Adipose tissue (tissue), 3 donors: Measurements from ENCODE around the gene CCS. TPM values are rescaled to one million over a fixed set of nuclear protein-coding genes. Genes with fewer than 3 reads are reported as not detected.
A peak's percentile ranks its signal among the peaks of the same experiment; 100 is the strongest.
"Not testable (repeated sequence)": the region's sequence is repeated elsewhere in the genome, so short reads cannot be mapped to it uniquely, and the experiment has no call there.

ENCODE experiments used
- H3K27ac ChIP-seq: one replicate; pipeline ENCODE4 v1.5.1; 2013; ENCODE audit warnings: low read depth, low read length
- WGBS, 3 donors: extraction: QIAGEN DNeasy Blood & Tissue Kit; methylation state at CpG; one replicate each; pipeline ENCODE4 v1.1.7; 2013; 5-methylcytosine and 5-hydroxymethylcytosine counted together
- polyA plus RNA-seq, 3 donors: library from polyadenylated mRNA; stranded (reverse); fragments of 200-250 nt; gene quantifications; one replicate each; pipeline ENCODE4 v1.2.3, GENCODE V29; 2013
- donor health status: healthy with polysubstance abuse.
- donor health status: Bipolar disorder and iron deficiency.
- donor health status: healthy.

Gene CCS
- 10 to 100 TPM; 33.7 to 45.1 (median 41.2) TPM for polyA plus RNA-seq

- peak within 1 kb of the TSS; percentile 47 for H3K27ac ChIP-seq
- 12 to 17% (median 14%) methylated on average over 65 to 68 of the region's 68 CpGs for WGBS, 3 donors
These were observed at the start of gene CCS, which contains the start of gene CCDC87 for GRCh38 chr11:66592457-66593302. Gene CCS, plus strand, starts transcription at chr11:66593185. Its CDS starts 77 bp downstream, at chr11:66593262. Gene CCDC87, minus strand, starts transcription at chr11:66593063. Its CDS starts 48 bp downstream, at chr11:66593015.

GRCh38 chr11:66543263-66544107, 49.5 kb upstream of the CCS start:
- 25 to 60% (median 27%) methylated on average over 26 of the region's 26 CpGs for WGBS, 3 donors
- H3K27ac ChIP-seq, result no peak overlapping the region

GRCh38 chr11:66544952-66545351, 48.0 kb upstream of the CCS start:
- 65 to 74% (median 70%) methylated on average over 14 of the region's 14 CpGs for WGBS, 3 donors
- not testable (repeated sequence) for H3K27ac ChIP-seq

GRCh38 chr11:66545701-66546367, 47.2 kb upstream of the CCS start, which contains the start of gene ZDHHC24:
Gene ZDHHC24, minus strand, starts transcription at chr11:66546048. Its CDS starts 45 bp downstream, at chr11:66546003.
- WGBS, 3 donors, result 0% methylated on average over 62 to 71 of the region's 71 CpGs
- no peak within 1 kb of the TSS for H3K27ac ChIP-seq

- H3K27ac ChIP-seq, result no peak within 1 kb of the TSS
- WGBS, 3 donors, result 3 to 7% (median 5%) methylated on average over 36 to 37 of the region's 37 CpGs
These were observed 46.5 kb upstream of the CCS start, which contains the start of gene ACTN3 for GRCh38 chr11:66546368-66546965. Gene ACTN3, plus strand, starts transcription at chr11:66546903. Its CDS starts 35 bp downstream, at chr11:66546938.

- WGBS, 3 donors, result 36 to 43% (median 38%) methylated on average over 18 of the region's 18 CpGs
- no peak overlapping the region for H3K27ac ChIP-seq
These were observed 45.9 kb upstream of the CCS start for GRCh38 chr11:66546966-66547661.

- WGBS, 3 donors, result 32 to 57% (median 49%) methylated on average over 5 of the region's 5 CpGs
These were observed 45.3 kb upstream of the CCS start for GRCh38 chr11:66547662-66548009.

GRCh38 chr11:66548041-66548440, 44.9 kb upstream of the CCS start:
- no peak overlapping the region for H3K27ac ChIP-seq
- 40 to 59% (median 51%) methylated on average over 11 of the region's 11 CpGs for WGBS, 3 donors

More at GRCh38 chr11:66547662-66548009, 45.3 kb upstream of the CCS start:
- no peak overlapping the region for H3K27ac ChIP-seq

- WGBS, 3 donors, result 53 to 64% (median 54%) methylated on average over 16 of the region's 16 CpGs
- no peak overlapping the region for H3K27ac ChIP-seq
These were observed 44.0 kb upstream of the CCS start for GRCh38 chr11:66548774-66549630.

- 89 to 97% (median 94%) methylated on average over 1 to 3 of the region's 3 CpGs for WGBS, 3 donors
- H3K27ac ChIP-seq, result no peak overlapping the region
These were observed 43.3 kb upstream of the CCS start for GRCh38 chr11:66549696-66550095.

- H3K27ac ChIP-seq, result no peak overlapping the region
- 74 to 93% (median 83%) methylated on average over 4 of the region's 4 CpGs for WGBS, 3 donors
These were observed 42.1 kb upstream of the CCS start for GRCh38 chr11:66550887-66551286.

- no peak overlapping the region for H3K27ac ChIP-seq
- 73 to 80% (median 74%) methylated on average over 5 of the region's 5 CpGs for WGBS, 3 donors
These were observed 38.4 kb upstream of the CCS start for GRCh38 chr11:66554602-66555001.

GRCh38 chr11:66555416-66555815, 37.6 kb upstream of the CCS start:
- no peak overlapping the region for H3K27ac ChIP-seq
- WGBS, 3 donors, result 54 to 80% (median 79%) methylated on average over 3 of the region's 3 CpGs

GRCh38 chr11:66556086-66556485, 36.9 kb upstream of the CCS start:
- H3K27ac ChIP-seq, result no peak overlapping the region
- WGBS, 3 donors, result 77 to 90% (median 83%) methylated on average over 7 of the region's 7 CpGs

- 85 to 95% (median 91%) methylated on average over 24 of the region's 24 CpGs for WGBS, 3 donors
- H3K27ac ChIP-seq, result no peak overlapping the region
These were observed 35.2 kb upstream of the CCS start for GRCh38 chr11:66557733-66558326.

- no peak overlapping the region for H3K27ac ChIP-seq
- WGBS, 3 donors, result 10 to 15% (median 13%) methylated on average over 41 to 50 of the region's 50 CpGs
These were observed 33.7 kb upstream of the CCS start for GRCh38 chr11:66559142-66559865.
